GM23248 (cell line): ENCODE results near the gene MAGEC1.

Experiments used
- EZH2 ChIP-seq: fragments of 200-600 bp; sonication (generic); IDR thresholded peaks from 2 replicates; pipeline ENCODE4 v1.6.1; 2018; ENCODE audit warnings: antibody characterized with exemption, mild to moderate bottlenecking; ENCODE audit not compliant: insufficient read depth, poor library complexity, severe bottlenecking
- EZH2phosphoT487 ChIP-seq: fragments of 200-600 bp; sonication (generic); IDR thresholded peaks from 2 replicates; pipeline ENCODE4 v1.6.1; 2018; ENCODE audit warnings: antibody characterized with exemption, moderate library complexity, mild to moderate bottlenecking, low read depth; ENCODE audit not compliant: insufficient read depth

- TF ChIP-seq EZH2 (no peak), EZH2phosphoT487 (no peak)
Observed at GRCh38 chrX:141936080-141936479, 32.4 kb downstream of the MAGEC1 start.
